GM06990 (cell line): ENCODE measurements around the gene TSNAX.

Experiments
- DNase-seq: peaks from one replicate; pipeline ENCODE4 v3.0.0-alpha.2; 2011; ENCODE audit not compliant: insufficient read length; ENCODE audit errors: extremely low read depth
- H3K27me3 ChIP-seq: replicated peaks from 2 replicates; pipeline ENCODE4 v1.6.0; 2011; ENCODE audit warnings: low read length; ENCODE audit not compliant: control insufficient read depth, insufficient read depth
- H3K36me3 ChIP-seq: 2 replicates; pipeline ENCODE4 v1.5.1; 2011; ENCODE audit warnings: low read length; ENCODE audit not compliant: control insufficient read depth, insufficient read depth
- H3K4me3 ChIP-seq: replicated peaks from 2 replicates; pipeline ENCODE4 v1.5.1; 2011; ENCODE audit warnings: low read depth, mild to moderate bottlenecking, control low read depth, low read length
- CTCF ChIP-seq: IDR thresholded peaks from 2 replicates; pipeline ENCODE4 v1.5.1; 2011; ENCODE audit warnings: low read length, control low read depth, mild to moderate bottlenecking, inconsistent platforms; ENCODE audit not compliant: insufficient read depth, poor library complexity, severe bottlenecking

The TSNAX gene

GRCh38 chr1:231610388-231610787 lies 81.9 kb downstream of the TSNAX start:
- no peaks in the 10 kb centered on the region for H3K36me3 ChIP-seq
- H3K4me3 ChIP-seq: no peak overlapping the region
- H3K27me3 ChIP-seq: no peaks in the 10 kb centered on the region; the same call in 1 of the 2 replicates
- no peak for DNase-seq
- TF ChIP-seq CTCF: no peak

- no peak for DNase-seq
- Histone ChIP-seq H3K27me3 (no peaks in the 10 kb centered on the region), H3K36me3 (no peaks in the 10 kb centered on the region), H3K4me3 (no peak overlapping the region)
- TF ChIP-seq CTCF: no peak
These were observed 82.6 kb downstream of the TSNAX start for GRCh38 chr1:231611111-231611510.

- DNase-seq: no peak
- no peaks in the 10 kb centered on the region for H3K27me3 ChIP-seq
- no peaks in the 10 kb centered on the region for H3K36me3 ChIP-seq
- H3K4me3 ChIP-seq: no peak overlapping the region
- no peak for TF ChIP-seq CTCF
These were observed 83.4 kb downstream of the TSNAX start for GRCh38 chr1:231611851-231612250.

- peak; percentile 53 for DNase-seq
- Histone ChIP-seq H3K36me3 (no peaks in the 10 kb centered on the region), H3K27me3 (no peaks in the 10 kb centered on the region), H3K4me3 (no peak overlapping the region)
- TF ChIP-seq CTCF: no peak
These were observed 84.1 kb downstream of the TSNAX start for GRCh38 chr1:231612393-231613089.

GRCh38 chr1:231613419-231614349 lies 85.2 kb downstream of the TSNAX start:
- Histone ChIP-seq H3K27me3 (no peaks in the 10 kb centered on the region), H3K36me3 (no peaks in the 10 kb centered on the region), H3K4me3 (no peak overlapping the region)
- no peak for TF ChIP-seq CTCF
- no peak for DNase-seq
